HG03460 (cell line): ENCODE data around the gene SIN3B.
A peak's percentile ranks its signal among the peaks of the same experiment; 100 is the strongest.
"Not testable (repeated sequence)": the region's sequence is repeated elsewhere in the genome, so short reads cannot be mapped to it uniquely, and the experiment has no call there.

Experiments used
- ATAC-seq: cut with Tn5 transposase; IDR thresholded peaks from one replicate; pipeline ENCODE4 v1.9.1; 2021; ENCODE audit not compliant: unreplicated experiment

The SIN3B gene, protein sequence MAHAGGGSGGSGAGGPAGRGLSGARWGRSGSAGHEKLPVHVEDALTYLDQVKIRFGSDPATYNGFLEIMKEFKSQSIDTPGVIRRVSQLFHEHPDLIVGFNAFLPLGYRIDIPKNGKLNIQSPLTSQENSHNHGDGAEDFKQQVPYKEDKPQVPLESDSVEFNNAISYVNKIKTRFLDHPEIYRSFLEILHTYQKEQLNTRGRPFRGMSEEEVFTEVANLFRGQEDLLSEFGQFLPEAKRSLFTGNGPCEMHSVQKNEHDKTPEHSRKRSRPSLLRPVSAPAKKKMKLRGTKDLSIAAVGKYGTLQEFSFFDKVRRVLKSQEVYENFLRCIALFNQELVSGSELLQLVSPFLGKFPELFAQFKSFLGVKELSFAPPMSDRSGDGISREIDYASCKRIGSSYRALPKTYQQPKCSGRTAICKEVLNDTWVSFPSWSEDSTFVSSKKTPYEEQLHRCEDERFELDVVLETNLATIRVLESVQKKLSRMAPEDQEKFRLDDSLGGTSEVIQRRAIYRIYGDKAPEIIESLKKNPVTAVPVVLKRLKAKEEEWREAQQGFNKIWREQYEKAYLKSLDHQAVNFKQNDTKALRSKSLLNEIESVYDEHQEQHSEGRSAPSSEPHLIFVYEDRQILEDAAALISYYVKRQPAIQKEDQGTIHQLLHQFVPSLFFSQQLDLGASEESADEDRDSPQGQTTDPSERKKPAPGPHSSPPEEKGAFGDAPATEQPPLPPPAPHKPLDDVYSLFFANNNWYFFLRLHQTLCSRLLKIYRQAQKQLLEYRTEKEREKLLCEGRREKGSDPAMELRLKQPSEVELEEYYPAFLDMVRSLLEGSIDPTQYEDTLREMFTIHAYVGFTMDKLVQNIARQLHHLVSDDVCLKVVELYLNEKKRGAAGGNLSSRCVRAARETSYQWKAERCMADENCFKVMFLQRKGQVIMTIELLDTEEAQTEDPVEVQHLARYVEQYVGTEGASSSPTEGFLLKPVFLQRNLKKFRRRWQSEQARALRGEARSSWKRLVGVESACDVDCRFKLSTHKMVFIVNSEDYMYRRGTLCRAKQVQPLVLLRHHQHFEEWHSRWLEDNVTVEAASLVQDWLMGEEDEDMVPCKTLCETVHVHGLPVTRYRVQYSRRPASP

GRCh38 chr19:16829010-16829821, at the start of gene SIN3B:
SIN3B (plus strand) TSS chr19:16829398; CDS start chr19:16829421, 23 bp downstream.
- peak; percentile 62 for ATAC-seq

GRCh38 chr19:16779539-16780163, 49.5 kb upstream of the SIN3B start:
- ATAC-seq: no peak

DNA sequence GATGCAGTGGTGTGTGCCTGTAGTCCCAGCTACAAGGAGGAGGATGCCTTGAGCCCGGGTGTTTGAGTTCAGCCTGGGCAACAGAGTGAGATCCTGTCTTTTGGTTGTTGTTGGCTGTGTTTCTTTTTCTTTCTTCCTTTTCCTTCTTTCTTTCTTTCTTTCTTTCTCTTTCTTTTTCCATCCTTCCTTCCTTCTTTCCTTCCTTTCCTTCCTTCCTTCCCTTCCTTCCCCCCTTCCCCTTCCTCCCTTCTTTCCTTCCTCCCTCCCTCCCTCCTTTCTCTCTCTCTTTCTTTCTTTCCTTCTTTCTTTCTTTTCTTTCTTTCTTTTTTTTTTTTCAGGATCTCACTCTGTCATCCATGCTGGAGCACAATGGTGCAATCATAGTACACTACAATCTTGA, 46.5 kb upstream of the SIN3B start:
- ATAC-seq: no peak

DNA sequence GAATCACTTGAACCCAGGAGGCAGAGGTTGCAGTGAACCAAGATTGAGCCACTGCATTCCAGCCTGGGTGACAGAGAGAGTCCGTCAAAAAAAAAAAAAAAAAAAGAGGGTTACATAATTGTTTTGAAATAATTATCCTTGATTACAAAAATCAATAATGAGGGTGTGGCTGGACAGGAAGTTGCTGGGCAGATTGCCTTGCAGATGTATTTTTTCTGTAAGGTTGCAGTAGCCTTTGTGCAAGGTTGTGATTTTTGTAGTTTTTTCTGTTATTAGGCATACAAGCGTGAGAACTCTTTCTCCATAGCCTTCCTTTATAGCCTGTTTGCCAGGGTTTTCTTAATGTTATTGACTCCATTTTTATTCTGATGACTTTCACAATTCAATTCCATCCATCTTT, 40.7 kb upstream of the SIN3B start:
- no peak for ATAC-seq

GRCh38 chr19:16789238-16789637, 40.0 kb upstream of the SIN3B start:
- no peak for ATAC-seq

GRCh38 chr19:16790051-16790450, 39.1 kb upstream of the SIN3B start:
- ATAC-seq: no peak

GRCh38 chr19:16791942-16792341, 37.3 kb upstream of the SIN3B start:
- no peak for ATAC-seq

- ATAC-seq: no peak
These were observed 34.4 kb upstream of the SIN3B start for GRCh38 chr19:16794456-16795441.

GRCh38 chr19:16795731-16796130, 33.5 kb upstream of the SIN3B start:
- no peak for ATAC-seq

- no peak for ATAC-seq
These were observed 31.3 kb upstream of the SIN3B start for GRCh38 chr19:16797876-16798275.

DNA sequence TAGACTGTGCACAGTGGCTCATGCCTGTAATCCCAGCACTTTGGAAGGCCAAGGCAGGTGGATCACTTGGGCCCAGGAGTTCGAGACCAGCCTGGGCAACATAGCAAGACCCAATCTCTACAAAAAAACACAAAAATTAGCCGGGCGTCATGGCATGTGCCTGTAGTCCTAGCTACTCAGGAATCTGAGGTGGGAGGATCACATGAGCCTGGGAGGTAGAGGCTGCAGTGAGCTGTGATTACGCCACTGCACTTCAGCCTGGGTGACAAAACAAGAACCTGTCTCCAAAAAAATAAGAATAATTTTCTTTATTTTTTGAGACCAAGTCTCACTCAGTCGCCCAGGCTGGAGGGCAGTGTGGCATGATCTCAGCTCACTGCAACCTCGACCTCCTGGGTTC, 30.9 kb upstream of the SIN3B start:
- not testable (repeated sequence) for ATAC-seq

DNA sequence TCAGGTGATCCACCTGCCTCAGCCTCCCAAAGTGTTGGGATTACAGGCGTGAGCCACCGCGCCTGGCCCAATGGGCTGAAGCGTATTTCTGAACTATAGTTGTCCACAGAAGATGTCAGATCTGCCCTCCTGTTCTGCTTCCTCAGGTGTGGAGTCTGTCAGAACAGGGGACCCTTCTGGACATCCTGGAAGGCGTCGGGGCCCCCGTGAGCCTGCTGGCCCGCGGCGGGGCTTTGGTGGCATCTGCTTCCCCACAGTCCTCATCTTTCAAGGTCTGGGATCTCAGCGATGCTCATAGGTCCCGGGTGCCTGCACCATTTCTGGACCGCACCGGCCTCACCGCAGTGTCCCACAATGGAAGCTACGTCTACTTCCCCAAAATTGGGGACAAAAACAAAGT, 29.5 kb upstream of the SIN3B start:
- ATAC-seq: no peak

DNA sequence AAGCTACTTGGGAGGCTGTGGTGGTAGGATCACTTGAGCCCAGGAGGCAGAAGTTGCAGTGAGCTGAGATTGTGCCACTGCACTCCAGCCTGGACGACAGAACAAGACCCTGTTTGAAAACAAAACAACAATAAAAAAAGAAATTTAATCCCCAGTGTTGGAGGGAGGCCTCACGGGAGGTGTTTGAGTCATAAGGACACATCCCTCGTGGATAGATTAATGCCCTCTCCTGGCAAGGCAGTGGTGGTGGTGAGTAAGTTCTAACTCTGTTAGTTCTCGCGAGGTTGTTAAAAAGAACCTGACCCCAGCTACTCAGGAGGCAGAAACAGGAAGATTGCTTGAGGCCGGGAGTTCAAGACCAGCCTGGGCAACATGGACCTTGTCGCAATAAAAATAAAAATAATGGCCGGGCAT, 27.6 kb upstream of the SIN3B start:
- ATAC-seq: no peak

- no peak for ATAC-seq
These were observed 25.0 kb upstream of the SIN3B start for GRCh38 chr19:16804176-16804575.

- ATAC-seq: no peak
These were observed 21.5 kb upstream of the SIN3B start for GRCh38 chr19:16807549-16808284.

DNA sequence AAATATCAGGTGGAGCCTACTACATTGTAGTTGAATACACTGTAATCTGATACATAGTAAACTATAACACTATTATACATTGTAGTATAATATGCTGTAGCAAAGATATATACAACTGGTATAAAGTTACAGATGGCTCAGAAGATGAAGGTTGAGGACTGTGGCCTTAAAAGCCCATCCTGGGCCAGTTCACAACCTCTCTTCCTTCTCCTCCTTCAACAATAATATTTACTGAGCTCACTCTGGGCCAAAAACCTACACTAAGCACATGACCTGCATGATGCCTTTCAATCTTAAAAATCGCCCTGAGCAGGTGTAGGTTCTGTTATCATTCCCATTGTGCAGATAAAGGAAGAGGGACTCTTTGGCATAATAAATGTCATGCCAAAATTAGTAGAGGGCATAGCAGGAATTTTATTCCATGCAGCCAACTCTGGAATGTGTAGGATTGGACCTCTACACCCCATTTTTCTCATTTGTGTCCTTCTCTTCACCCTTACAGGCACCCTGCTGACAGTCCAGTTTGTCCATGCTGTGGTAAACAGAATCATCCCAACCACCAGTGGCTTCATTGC, 14.6 kb upstream of the SIN3B start:
- no peak for ATAC-seq

- ATAC-seq: no peak
These were observed 9.1 kb upstream of the SIN3B start for GRCh38 chr19:16820056-16820455.

DNA sequence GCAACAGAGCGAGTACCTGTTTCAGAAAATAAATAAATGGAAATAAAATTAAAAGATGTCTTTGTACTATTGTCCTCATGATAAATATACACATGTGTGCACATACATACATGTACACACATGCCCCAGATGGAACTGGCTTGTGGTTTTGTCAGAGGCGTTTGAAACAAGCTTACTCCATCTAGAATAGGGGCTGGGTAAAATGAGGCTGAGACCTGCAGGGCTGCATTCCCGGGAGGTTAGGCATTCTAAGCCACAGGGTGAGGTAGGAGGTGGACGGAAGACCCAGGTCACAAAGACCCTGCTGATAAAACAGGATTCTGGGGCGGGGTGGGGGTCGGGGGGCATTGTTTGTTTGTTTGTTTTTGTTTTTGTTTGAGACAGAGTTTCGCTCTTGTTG, 8.1 kb upstream of the SIN3B start:
- ATAC-seq: no peak
